Measurements from ENCODE around the gene DNMT3L.
"Not testable (repeated sequence)": the region's sequence is repeated elsewhere in the genome, so short reads cannot be mapped to it uniquely, and the experiment has no call there.

The DNMT3L gene

GRCh38 chr21:44241281-44241680, 20.4 kb downstream of the DNMT3L start:
- not testable (repeated sequence) for DNase-seq

DNA sequence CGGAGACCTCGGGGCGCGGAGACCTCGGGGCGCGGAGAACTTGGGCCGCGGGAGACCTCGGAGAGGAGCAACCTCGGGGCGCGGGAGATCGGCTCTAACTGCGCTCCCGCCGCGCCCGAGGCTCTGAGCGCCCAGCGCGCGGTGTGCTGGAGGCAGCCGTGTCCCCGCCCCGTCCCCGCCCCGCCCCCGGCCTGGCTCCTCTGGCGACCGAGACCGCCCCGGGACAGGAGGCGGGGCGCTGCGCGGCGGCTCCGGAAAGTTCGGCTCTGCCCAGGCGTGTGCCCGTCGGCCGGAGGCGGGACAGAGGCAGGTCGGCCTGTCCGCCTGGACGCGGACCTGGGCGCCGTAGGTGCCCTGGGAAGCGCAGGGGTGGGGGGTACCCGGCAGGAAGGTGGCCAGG, 20.9 kb downstream of the DNMT3L start, which contains the start of gene ICOSLG:
Gene ICOSLG, minus strand, starts transcription at position 102 of the 400 bp plus-strand sequence. CDS start 126 bp downstream, outside the sequence.
- DNase-seq, result not testable (repeated sequence)

DNA sequence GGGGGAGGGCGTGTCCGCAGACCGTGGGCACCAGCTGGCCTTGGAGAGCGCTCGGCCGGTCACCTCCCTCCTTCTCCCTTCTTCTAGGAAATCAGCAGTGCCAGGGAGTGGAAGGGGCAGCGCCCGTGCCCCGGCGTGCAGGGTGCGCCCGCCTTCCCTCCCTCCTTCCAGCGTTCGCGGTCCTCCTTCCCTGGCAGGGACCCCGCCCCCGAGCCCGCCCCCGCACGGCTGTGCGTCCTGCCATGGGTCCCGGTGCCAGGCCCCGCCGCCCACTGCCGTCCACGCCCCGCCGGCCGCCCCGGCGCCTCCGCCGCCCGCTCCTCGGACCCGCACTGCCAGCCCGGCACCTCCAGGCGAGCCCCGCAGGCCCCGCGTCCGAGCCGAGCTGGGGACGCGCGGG, 21.3 kb downstream of the DNMT3L start:
- not testable (repeated sequence) for DNase-seq

DNA sequence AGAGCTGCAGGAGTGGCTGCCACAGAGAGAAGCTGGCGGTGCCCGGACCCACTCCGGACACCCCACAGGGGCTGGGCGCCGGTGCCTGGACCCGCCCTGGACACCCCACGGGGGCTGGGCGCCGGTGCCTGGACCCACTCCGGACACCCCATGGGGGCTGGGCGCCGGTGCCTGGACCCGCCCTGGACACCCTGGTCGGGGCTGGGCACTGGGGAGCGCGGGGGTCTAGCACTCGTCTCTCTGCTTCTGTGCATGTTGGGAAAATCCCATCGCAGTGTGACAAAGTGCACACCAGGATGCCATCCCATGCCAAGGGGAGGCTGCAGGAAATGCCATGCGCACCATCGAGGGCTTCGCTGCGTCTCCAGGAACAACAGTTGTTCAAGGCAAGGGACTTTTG, 32.1 kb downstream of the DNMT3L start:
- DNase-seq, result not testable (repeated sequence)

- DNase-seq, result not testable (repeated sequence)
Measured at GRCh38 chr21:44228109-44228508, 33.6 kb downstream of the DNMT3L start.

GRCh38 chr21:44227614-44228013, 34.1 kb downstream of the DNMT3L start:
- DNase-seq, result not testable (repeated sequence)

GRCh38 chr21:44225605-44226004, 36.1 kb downstream of the DNMT3L start:
- DNase-seq, result not testable (repeated sequence)

DNA sequence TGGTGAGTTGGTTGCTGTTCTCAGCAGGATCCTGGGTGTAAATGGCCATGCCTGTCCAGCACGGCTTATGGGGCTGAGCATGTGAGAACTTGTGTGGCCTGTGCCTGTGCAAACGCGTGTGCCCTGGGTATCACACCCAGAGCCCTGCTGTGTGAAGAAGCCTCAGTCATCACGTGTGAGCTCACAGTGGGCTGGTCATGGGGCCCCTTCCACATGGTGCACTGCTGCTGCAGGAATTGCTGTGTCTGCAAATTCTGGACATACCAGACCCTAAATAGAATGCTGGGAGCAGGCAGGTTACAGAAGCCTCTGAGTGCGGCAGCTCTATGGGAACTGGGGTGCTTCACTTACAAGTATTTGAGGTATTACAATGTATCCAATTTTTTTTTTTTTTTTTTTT, 38.4 kb downstream of the DNMT3L start:
- DNase-seq, result not testable (repeated sequence)

GRCh38 chr21:44220674-44221073, 41.0 kb downstream of the DNMT3L start:
- DNase-seq, result not testable (repeated sequence)

- DNase-seq, result not testable (repeated sequence)
Measured at GRCh38 chr21:44218461-44218860, 43.2 kb downstream of the DNMT3L start.

DNA sequence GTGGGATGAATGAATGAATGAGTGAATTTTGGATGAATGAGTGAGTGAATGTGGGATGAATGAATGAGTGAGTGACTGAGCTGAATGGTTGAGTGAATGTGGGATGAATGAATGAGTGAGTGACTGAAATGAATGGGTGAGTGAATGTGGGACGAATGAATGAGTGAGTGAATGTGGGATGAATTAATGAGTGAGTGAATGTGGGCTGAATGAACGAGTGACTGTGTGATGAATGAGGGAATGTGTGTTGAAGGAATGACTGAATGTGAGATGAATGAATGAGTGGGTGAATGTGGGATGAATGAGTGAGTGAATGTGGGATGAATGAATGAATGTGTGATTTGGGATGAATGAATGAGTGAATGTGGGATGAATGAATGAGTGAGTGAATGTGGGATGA, 49.7 kb downstream of the DNMT3L start:
- not testable (repeated sequence) for DNase-seq

DNA sequence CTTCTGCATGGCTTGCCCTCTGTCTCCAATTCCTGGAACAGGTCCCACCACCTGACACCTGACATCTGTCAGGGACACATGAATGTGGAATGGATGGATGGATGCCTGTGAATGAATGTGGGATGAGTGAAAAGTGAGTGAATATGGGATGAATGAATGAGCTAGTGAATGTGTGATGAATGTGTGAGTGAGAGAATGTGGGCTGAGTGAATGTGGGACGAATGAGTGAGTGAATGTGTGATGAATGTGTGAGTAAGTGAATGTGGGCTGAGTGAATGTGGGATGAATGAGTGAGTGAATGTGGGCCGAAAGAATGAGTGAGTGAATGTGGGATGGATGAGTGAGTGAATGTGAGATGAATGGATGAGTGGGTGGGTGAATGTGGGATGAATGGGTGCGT, 50.1 kb downstream of the DNMT3L start:
- DNase-seq, result not testable (repeated sequence)

DNA sequence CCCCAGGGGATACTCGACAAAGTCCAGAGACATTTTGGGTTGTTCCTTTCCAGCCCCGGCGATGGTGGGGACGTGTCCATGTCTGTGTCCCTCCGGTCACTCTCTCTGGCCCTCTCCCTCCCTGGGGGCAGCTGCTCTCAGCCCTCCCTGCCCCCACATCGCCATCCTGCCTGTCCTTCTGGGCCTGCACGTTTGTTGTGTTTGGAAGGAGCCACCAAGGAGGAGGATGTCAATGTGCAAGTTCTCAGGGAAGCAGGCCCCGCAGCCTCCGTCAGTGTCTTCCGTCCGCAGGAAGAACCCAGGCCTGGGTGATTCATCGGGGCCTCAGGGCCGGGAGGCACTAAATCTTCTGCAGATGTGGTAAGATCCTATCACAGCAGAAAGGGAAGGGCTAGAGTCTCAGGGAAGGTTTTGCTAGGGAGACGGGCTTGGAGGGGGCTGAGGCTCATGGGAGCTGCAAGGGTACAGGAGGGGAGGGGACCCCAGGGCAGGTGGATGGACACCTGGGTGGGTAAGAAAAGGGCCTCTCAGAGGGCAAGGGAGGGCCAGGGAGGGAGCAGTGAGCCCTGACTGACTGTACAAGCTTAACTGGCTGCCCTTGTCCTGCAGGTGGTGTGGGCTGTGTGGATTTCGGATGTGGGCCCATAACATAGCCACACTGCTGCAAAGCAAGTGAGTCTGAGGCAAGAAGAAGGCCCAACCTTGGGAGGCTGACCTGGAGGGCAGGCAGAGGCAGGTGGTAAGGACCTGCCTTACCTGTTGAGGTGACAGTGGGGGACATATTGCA, 53.6 kb downstream of the DNMT3L start:
- DNase-seq, result not testable (repeated sequence)

- not testable (repeated sequence) for DNase-seq
Measured at GRCh38 chr21:44206698-44207676, 54.7 kb downstream of the DNMT3L start.

- DNase-seq, result not testable (repeated sequence)
Measured at GRCh38 chr21:44206187-44206586, 55.5 kb downstream of the DNMT3L start.

DNA sequence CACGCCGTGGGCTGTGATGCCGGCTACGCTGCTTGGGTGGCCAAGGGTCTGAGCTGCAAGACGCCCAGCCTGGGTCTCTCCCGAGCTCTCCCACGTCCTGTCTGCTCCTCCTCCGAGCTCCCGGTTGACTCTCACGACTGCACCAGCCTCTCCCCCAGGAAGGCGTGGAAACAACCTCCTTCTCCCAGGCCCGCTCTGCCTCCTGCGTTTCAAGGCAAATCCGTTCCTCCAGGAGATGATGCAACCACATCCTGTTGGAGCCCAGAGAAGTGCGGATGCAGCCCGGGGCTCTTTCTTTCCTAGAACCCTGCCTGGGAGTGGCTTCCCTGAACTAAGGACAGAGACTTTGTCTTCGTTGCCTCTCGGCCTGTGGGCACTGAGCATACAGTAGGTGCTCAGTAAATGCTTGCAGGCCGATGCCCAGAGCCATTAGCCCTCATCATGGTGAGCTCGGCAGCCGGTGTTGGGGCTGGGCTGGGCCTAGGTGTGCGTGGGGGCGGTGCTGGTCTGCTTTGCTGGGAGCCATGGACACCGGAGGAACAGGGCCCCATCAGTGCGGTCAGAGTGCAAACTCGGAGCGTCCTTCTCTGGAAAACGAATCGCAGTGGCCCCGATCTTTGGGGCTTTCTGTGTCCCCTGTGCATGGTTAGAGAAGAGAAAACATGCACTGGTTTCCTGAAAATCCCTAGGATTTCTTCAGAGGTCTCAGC, 59.0 kb downstream of the DNMT3L start:
- DNase-seq, result not testable (repeated sequence)

DNA sequence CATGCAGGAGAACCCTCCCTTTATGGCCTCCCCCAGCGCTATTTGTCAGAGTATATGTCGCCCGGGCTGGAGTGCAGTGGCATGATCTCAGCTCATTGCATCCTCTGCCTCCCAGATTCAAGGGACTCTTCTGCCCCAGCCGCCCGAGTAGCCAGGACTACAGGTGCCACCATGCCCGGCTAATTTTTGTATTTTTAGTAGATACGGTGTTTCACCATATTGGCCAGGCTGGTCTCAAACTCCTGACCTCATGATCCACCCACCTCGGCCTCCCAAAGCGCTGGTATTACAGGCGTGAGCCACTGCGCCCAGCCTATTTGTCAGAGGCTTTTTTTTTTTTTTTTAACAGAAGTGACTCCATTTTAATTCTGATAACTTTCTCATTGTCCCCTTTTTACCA, 61.7 kb downstream of the DNMT3L start:
- not testable (repeated sequence) for DNase-seq

DNA sequence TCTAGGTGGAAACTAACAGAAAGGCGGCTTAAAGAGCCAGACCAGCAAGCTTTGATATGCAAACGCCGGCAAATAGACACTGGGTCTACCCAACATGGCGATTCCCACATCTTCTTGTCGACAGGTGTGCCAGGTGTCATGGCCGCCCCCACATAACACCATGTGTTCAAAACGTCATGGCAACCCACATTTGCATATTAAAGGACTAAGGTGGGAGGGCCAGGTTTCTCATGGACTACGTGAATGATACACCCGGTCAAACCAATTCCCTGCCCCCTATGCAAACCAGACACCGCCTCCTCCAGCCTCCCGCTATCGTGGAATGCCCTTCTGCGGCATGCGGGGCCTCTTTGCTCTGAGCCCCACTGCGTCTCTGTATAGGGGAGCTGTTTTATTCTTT, 62.2 kb downstream of the DNMT3L start:
- DNase-seq, result no peak

- not testable (repeated sequence) for DNase-seq
Measured at GRCh38 chr21:44197156-44197516, 64.6 kb downstream of the DNMT3L start.
